ENCODE results near the gene NRAP.

Gene NRAP

DNA sequence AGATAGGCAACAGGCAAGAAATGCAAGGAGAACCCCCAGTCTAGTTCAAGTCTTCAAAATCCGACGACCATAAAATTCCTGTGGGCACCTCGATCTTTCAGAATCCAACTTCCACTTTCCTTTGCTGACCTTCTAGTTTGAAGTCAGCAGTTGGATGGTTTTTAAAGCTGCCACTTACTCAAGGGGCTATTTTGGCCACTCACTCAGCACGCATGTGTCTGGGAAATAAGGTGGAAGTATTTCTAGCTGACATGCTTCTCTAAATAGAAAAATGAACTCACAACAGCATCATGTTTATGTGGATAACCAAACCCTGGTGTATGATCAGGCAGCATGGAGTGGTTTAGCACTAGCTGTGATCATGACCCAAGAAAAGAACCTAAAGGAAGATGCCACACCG, at the start of gene NRAP:
Gene NRAP (minus strand): TSS at position 134 of the 400 bp plus-strand sequence. CDS start 159 bp downstream, outside the sequence.
- DNase-seq = no peak

- DNase-seq = no peak
Observed at GRCh38 chr10:113713640-113713982, 49.8 kb upstream of the NRAP start.

- no peak for DNase-seq
Observed at GRCh38 chr10:113712755-113713639, 49.2 kb upstream of the NRAP start.

GRCh38 chr10:113712024-113712423, 48.2 kb upstream of the NRAP start:
- no peak for DNase-seq

GRCh38 chr10:113711142-113711541, 47.3 kb upstream of the NRAP start:
- no peak for DNase-seq

DNA sequence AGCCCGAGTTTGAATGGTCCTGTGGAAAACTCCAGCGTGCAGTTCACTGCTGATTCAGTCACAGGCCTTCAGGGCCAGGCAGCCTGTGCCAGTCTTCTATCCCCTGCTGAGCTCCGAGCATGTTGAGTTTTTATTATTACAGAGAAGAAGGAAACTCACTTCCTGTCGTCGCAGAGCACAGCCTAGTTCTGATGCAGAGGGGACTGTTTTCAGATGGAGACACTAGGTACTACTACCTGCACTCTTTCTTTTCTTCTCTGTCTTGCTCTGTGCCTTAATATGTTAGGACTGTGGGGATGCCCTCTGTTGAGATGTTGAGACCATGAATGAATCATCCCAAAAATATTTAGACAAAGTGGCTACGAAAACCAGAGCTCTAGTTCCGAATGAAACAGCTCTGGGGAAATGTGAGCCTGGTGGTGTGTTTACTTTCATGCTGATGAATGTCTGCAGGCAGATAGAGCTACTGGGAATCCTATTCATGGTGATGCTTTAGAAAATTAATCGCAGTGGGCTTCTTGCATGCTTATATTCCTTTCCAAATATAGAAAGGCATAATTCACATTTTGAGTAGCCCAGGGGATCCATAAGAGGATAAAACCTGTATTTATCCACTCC, 45.5 kb upstream of the NRAP start:
- DNase-seq = peak; percentile 82

- no peak for DNase-seq
Observed at GRCh38 chr10:113708640-113709039, 44.8 kb upstream of the NRAP start.

GRCh38 chr10:113706623-113707022, 42.8 kb upstream of the NRAP start:
- DNase-seq = no peak

DNA sequence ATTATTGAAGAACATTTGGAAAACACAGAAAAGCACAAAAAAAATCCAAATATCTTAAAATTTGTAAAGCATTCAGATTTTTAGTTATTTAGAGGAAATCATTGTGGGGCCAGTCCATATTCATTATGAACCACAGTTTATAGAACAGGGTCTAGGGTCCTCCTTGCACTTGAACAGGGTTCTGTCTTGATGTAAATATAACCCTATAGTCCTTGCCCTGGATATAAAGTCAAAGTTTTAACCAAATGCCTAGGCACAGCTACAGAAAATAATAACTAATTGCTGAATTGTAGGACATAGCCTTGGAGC, 41.5 kb upstream of the NRAP start:
- DNase-seq = no peak

DNA sequence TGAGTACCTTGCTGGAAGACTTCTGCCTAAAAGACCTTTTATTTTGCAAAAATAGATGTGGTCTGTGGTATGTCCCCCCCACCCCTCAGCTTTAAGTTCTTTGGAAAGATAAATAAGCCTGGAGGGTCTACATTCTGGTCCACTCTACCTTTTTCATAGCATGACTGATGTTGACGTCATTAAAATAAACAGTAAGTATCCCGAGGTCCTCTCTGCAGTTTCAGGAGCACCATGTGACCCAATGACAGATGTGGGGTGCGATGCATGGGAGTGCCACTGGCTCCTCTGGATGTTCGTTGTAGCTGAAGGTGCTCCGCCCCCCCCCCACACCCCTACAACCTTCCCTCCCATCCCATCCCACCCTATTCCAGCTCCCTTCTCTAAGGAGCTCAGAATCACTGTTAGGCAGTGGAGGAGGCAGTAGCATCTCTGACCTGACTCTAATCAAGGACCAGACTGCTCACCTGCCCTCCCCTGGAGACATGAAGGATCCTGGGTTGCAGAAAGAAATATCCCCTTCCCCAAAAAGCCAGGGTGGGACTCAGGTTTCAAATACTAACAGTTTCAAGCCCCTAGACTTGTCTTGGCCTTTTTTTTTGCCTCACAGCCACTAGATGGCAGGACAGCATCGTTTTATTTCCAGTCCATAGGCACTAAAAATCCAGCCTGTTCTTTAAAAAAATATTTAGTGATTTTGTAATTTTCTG, 40.9 kb upstream of the NRAP start:
- peak; percentile 47 for DNase-seq

- DNase-seq = no peak
Observed at GRCh38 chr10:113697595-113697994, 33.8 kb upstream of the NRAP start.

GRCh38 chr10:113695691-113696090, 31.9 kb upstream of the NRAP start:
- no peak for DNase-seq

- no peak for DNase-seq
Observed at GRCh38 chr10:113693348-113693747, 29.5 kb upstream of the NRAP start.

GRCh38 chr10:113692271-113692670, 28.4 kb upstream of the NRAP start:
- DNase-seq = no peak

DNA sequence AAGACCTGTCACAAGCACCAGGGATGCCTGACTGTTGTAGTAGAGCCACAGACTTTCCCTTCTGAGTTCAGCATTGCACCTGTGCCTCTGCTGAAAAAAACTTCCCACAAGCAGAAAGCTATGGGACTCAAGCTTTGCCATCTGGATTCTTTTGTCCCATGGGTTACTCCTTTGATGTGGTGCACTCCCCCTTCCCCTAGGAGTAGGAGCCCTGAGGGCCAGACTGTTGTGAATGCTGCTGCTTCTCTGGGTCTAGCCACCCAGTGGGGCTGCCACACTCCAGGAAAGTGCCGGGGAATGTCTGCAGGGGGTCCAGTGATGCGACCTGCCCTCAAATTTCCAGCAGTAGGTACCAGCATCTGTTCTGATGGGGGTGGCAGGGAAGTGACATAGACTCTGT, 27.5 kb upstream of the NRAP start:
- no peak for DNase-seq

DNA sequence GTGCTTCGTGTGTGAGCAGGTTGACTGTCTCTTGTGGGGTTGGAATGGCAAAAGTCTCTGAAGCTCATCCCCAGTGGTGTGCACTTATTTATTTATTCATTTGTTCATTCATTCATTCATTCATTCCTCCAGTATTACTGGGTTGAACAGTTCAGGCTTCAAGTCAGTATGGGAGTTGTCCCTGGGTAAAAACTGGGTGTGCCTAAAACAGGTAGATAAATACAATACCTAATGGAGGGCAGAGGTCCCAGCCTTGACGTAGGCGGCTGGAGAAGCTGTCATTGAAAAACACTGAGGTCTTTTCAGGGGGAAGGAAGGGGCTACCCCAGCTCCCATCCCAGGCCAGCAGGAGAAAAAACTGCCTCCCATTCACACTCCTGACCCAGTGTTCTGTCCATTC, 26.9 kb upstream of the NRAP start:
- no peak for DNase-seq

DNA sequence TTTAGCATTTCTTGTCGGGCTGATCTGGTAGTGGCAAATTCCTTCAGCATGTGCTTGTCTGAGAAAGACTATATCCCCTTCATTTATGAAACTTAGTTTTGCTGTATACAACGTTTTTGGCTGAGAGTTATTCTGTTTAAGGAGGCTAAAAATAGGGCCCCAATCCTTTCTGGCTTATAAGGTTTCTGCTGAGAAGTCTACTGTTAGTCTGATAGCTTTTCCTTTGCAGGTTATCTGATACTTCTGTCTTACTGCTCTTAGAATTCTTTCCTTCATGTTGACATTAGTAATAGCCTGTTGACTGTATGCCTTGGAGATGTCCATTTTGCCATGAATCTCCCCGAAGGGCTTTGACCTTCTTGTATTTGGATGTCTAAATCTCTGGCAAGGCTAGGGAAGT, 25.7 kb upstream of the NRAP start:
- DNase-seq = no peak

- no peak for DNase-seq
Observed at GRCh38 chr10:113689057-113689456, 25.2 kb upstream of the NRAP start.

GRCh38 chr10:113687037-113687436, 23.2 kb upstream of the NRAP start:
- no peak for DNase-seq

- DNase-seq = no peak
Observed at GRCh38 chr10:113686028-113686427, 22.2 kb upstream of the NRAP start.

GRCh38 chr10:113683300-113683699, 19.5 kb upstream of the NRAP start:
- no peak for DNase-seq

DNA sequence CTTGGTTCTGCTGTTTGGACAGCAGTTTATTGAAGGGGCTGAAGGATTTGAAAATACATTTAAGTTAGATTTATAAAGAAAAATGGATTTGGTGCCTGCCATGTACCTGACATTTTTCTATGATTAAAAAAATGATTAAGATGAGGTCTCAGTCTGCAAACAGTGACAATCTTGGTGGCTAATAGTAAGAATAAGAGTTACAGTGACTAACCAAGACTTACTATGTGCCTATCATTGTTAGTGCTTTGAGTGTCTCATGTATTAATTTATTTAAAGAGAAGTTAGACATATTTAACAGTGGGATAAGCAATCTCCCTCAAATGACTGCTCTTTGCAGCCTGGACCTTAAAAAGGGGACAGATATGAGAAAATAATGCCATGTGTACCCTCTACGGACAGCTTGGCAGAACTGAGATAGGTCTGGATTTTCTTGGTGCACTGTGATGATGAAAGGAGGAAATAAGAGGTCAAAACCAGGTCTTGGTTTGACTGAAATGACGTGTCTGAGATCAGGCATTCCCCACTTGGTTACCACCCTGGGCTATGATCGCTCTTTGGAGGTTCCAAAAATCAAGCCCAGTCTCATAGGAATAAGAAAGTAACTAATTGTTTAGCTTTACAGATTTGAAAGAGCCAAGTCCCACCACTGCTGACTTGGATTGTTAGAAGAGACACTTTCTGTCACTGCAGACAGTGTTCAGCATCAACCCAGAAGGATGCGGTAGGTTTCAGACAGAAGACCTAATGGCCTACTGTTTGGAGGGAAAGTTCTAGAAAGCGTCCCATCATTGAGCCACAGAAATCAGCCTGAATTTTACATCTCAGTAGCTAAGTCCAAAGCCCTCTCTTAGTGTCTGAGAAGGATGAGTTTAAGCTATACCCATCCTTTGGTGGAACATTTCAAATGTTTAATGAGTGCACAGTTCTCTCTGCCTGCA, 18.0 kb upstream of the NRAP start:
- DNase-seq = no peak

All from fibroblast of skin of right quadriceps (primary cell).